ENCODE data around the gene KLHL6. TPM values are rescaled to one million over a fixed set of nuclear protein-coding genes. Genes with fewer than 3 reads are reported as not detected.

KLHL6 gene
- total and polyA plus RNA-seq, 7 donors, result under 0.01 to 10.3 (median 1.1) TPM

DNA sequence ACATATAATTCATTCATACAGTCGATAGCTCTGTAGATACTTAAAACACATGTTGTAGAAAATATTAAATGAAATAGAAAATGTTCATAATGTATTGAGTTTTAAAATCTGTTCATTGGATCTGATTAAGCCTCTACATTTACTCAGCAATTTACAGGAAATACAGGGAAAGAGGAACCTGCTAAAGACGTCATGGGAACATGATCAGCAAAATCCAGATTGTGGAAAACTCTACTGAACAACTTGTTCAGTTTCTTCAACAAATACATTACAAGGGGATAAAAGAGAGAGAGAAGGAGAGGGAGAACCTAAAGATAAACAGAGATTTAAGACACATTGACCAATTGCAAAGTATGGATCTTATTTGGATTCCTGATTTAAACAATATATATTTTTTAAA, 46.7 kb downstream of the KLHL6 start:
- H3K27ac ChIP-seq, result no peak overlapping the region
- 83 to 90% methylated on average over 2 of the region's 2 CpGs for WGBS, 2 donors
- TF ChIP-seq EP300 (IDR thresholded peaks at IDR 0.05) (peak in 2 of 4 donors; percentile 33), CTCF (IDR thresholded peaks at IDR 0.05) (no peak), POLR2AphosphoS5 (IDR thresholded peaks at IDR 0.05) (no peak), POLR2A (IDR thresholded peaks at IDR 0.05) (no peak)

GRCh38 chr3:183507551-183507950, 48.0 kb downstream of the KLHL6 start:
- no peaks in the 10 kb centered on the region for H3K27me3 ChIP-seq
- H3K27ac ChIP-seq, result no peak overlapping the region
- 95 to 98% methylated on average over 11 of the region's 11 CpGs for WGBS, 2 donors

More for the DNA sequence above, 46.7 kb downstream of the KLHL6 start:
- peaks cover 0 to 3% (median 0%) of the 10 kb centered on the region in 4 donors for H3K9me3 ChIP-seq
- intact Hi-C loops (cut with DNase I), result no loop called here
- no peaks in the 10 kb centered on the region for H3K4me1 ChIP-seq
- H3K27me3 ChIP-seq, result no peaks in the 10 kb centered on the region
- no peak overlapping the region for H3K4me3 ChIP-seq
- DNase-seq, result no peak
- H3K36me3 ChIP-seq, result no peaks in the 10 kb centered on the region

DNA sequence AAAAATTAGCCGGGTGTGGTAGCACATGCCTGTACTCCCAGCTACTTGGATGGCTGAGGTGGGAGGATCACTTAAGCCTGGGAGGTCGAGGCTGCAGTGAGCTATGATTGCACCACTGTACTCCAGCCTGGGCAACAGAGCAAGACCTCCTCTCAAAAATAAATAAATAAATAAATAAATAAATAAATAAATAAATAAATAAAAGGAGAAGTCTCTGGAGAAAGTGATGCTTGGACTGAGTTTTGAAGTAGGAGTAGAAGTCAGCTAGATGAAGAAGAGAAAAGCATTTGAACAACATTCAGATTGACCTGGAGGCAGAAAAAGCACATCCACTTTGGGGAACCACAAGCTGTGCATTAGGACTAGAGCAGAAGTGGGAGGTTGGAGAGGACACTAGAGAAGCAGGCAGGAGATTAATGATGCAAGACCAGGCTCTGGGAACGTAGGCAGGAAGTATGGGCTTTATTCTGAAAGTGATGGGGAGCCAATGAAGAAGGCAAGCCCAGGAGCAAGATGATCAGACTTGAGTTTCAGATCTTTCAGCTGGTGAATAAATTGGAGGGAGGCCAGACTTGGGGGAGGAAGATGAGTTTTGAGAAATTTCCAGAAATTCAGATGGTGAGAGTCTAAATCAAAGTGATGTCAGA, 48.7 kb downstream of the KLHL6 start:
- WGBS, 2 donors, result 81 to 83% methylated on average over 3 of the region's 3 CpGs
- no peaks in the 10 kb centered on the region for H3K4me1 ChIP-seq
- no peak overlapping the region for H3K4me3 ChIP-seq
- intact Hi-C loops (cut with DNase I), result no loop called here
- DNase-seq, result no peak
- H3K9me3 ChIP-seq, result peaks cover 0 to 3% (median 0%) of the 10 kb centered on the region in 4 donors
- H3K36me3 ChIP-seq, result no peaks in the 10 kb centered on the region
- no peak for TF ChIP-seq EP300 (IDR thresholded peaks at IDR 0.05)
- no peak for TF ChIP-seq CTCF (IDR thresholded peaks at IDR 0.05)
- TF ChIP-seq POLR2A (IDR thresholded peaks at IDR 0.05), result no peak
- no peak for TF ChIP-seq POLR2AphosphoS5 (IDR thresholded peaks at IDR 0.05)
- no peak overlapping the region for H3K27ac ChIP-seq
- no peaks in the 10 kb centered on the region for H3K27me3 ChIP-seq

More at GRCh38 chr3:183507551-183507950, 48.0 kb downstream of the KLHL6 start:
- TF ChIP-seq CTCF (IDR thresholded peaks at IDR 0.05) (no peak), POLR2A (IDR thresholded peaks at IDR 0.05) (no peak), EP300 (IDR thresholded peaks at IDR 0.05) (no peak), POLR2AphosphoS5 (IDR thresholded peaks at IDR 0.05) (no peak)
- DNase-seq, result no peak
- Histone ChIP-seq H3K9me3 (peaks cover 0 to 3% (median 0%) of the 10 kb centered on the region in 4 donors), H3K36me3 (no peaks in the 10 kb centered on the region), H3K4me1 (no peaks in the 10 kb centered on the region), H3K4me3 (no peak overlapping the region)
- intact Hi-C loops (cut with DNase I), result no loop called here

GRCh38 chr3:183504597-183504996, 50.9 kb downstream of the KLHL6 start:
- Histone ChIP-seq H3K36me3 (no peaks in the 10 kb centered on the region), H3K4me1 (no peaks in the 10 kb centered on the region), H3K4me3 (no peak overlapping the region), H3K27me3 (no peaks in the 10 kb centered on the region), H3K9me3 (peaks cover 0 to 3% (median 0%) of the 10 kb centered on the region in 4 donors), H3K27ac (no peak overlapping the region)
- 95 to 100% methylated on average over 1 of the region's 1 CpG for WGBS, 2 donors
- DNase-seq, result no peak
- no peak for TF ChIP-seq EP300 (IDR thresholded peaks at IDR 0.05)
- no peak for TF ChIP-seq POLR2AphosphoS5 (IDR thresholded peaks at IDR 0.05)
- no peak for TF ChIP-seq CTCF (IDR thresholded peaks at IDR 0.05)
- no peak for TF ChIP-seq POLR2A (IDR thresholded peaks at IDR 0.05)
- intact Hi-C loops (cut with DNase I), result no loop called here

DNA sequence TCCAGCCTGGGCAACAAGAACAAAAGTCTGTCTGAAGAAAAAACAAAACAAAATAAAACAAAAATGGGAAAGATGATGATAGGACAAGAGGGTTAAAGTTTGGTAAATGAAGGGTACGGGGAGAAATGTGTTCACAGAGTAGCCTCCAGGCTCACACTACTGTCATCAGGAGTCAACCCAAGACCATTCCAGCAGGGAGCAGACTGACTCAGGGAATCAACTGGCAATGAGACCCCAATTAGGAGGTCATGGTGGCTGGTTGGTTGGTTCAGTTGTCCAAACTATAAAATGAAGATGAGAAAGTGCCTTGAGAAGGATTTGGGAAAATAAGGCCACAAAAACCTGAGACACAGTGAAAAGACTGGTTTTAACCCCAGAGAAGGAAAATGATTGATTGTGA, 51.8 kb downstream of the KLHL6 start:
- H3K4me1 ChIP-seq, result no peaks in the 10 kb centered on the region
- TF ChIP-seq CTCF (IDR thresholded peaks at IDR 0.05), result no peak
- TF ChIP-seq POLR2AphosphoS5 (IDR thresholded peaks at IDR 0.05), result no peak
- no peak for TF ChIP-seq EP300 (IDR thresholded peaks at IDR 0.05)
- TF ChIP-seq POLR2A (IDR thresholded peaks at IDR 0.05), result no peak
- H3K36me3 ChIP-seq, result no peaks in the 10 kb centered on the region
- H3K4me3 ChIP-seq, result no peak overlapping the region
- H3K27ac ChIP-seq, result no peak overlapping the region
- no peak for DNase-seq
- WGBS, 2 donors, result 80 to 97% methylated on average over 1 of the region's 1 CpG
- intact Hi-C loops (cut with DNase I), result no loop called here
- H3K9me3 ChIP-seq, result peaks cover 0 to 3% (median 0%) of the 10 kb centered on the region in 4 donors
- H3K27me3 ChIP-seq, result no peaks in the 10 kb centered on the region

All from sigmoid colon (tissue), 7 donors.